Adrenal gland (tissue), 12 donors: ENCODE measurements around the gene ACER3. TPM values are rescaled to one million over a fixed set of nuclear protein-coding genes. Genes with fewer than 3 reads are reported as not detected.

Source experiments
- DNase-seq, 7 donors: peaks; one replicate each; pipeline ENCODE4 v3.0.0-alpha.2; 2019 to 2020
- H3K27ac ChIP-seq, 5 donors: fragments of 200-600 bp; sonication (generic) in 4 of 5; 1 replicate in 3 of 5; 2 replicates in 2 of 5; pipeline versions ENCODE4 v1.5.1 to v1.8.0; 2016 to 2020; ENCODE audit warnings: mild to moderate bottlenecking in 1 of 5
- H3K27me3 ChIP-seq: fragments of 200-600 bp; 2 replicates; pipeline ENCODE4 v1.8.0; 2021
- H3K36me3 ChIP-seq, 2 donors: fragments of 200-600 bp; replicated peaks in 1 of 2; 1 replicate in 1 of 2; 2 replicates in 1 of 2; pipeline versions ENCODE4 v1.5.1 to v1.8.0; 2018 to 2022
- H3K4me1 ChIP-seq, 2 donors: fragments of 200-600 bp; replicated peaks in 1 of 2; 1 replicate in 1 of 2; 2 replicates in 1 of 2; pipeline versions ENCODE4 v1.5.1 to v1.8.0; 2018 to 2021
- H3K4me3 ChIP-seq, 4 donors: fragments of 200-600 bp; sonication (generic) in 3 of 4; one replicate each; pipeline ENCODE4 v1.5.1; 2016 to 2018
- H3K9me3 ChIP-seq, 3 donors: fragments of 200-600 bp; sonication (generic) in 1 of 3; replicated peaks in 1 of 3; 1 replicate in 2 of 3; 2 replicates in 1 of 3; pipeline versions ENCODE4 v1.5.1 to v1.8.0; 2016 to 2021
- POLR2A ChIP-seq, 2 donors: fragments of 450-650 bp; IDR thresholded peaks; one replicate each; pipeline ENCODE4 v1.6.1; 2017; ENCODE audit warnings: antibody characterized with exemption in 2 of 2, mild to moderate bottlenecking in 2 of 2, moderate library complexity in 1 of 2
- WGBS, 4 donors: extraction: QIAGEN DNeasy Blood & Tissue Kit in 2 of 4; methylation state at CpG; one replicate each; pipeline versions ENCODE4 v1.1.5 to v1.1.7; 2013 to 2017; 5-methylcytosine and 5-hydroxymethylcytosine counted together
- intact Hi-C, 2 donors: fragments of 100-400 bp; cut with DNase I; formaldehyde crosslinking; loops; one replicate each; pipeline versions ENCODE4 v1.14.1 to v1.15.0; 2022 to 2023
- polyA plus RNA-seq, 3 donors: library from polyadenylated mRNA; stranded (reverse); fragments of 200-250 nt in 2 of 3; fragments of 350-450 nt in 1 of 3; fragmentation: Illumina TruSeq in 1 of 3; extraction: RNeasy Lipid Tissue Mini Kit (QIAGEN cat#74804) in 1 of 3; gene quantifications; one replicate each; pipeline ENCODE4 v1.2.3, GENCODE V29; 2013 to 2014
- total RNA-seq, 9 donors: library from RNA; depleted of rRNA in 4 of 9; stranded (reverse); fragments of >200 nt in 4 of 9; fragments of 120-200 nt in 1 of 9; fragmentation: NEBNext Ultra II Directional in 1 of 9; extraction: Animal tissue kit (Norgen Biotek cat#: 25700) in 1 of 9; gene quantifications; one replicate each; pipeline versions ENCODE4 v1.1.0 to v1.2.4, GENCODE V29; 2013 to 2023
- TF ChIP-seq, protein P1 (sequence below), 6 experiments: fragments of 450-650 bp in 4 of 6; fragments of 200-600 bp in 2 of 6; sonication (generic) in 1 of 6; IDR thresholded peaks; 1 replicate in 5 of 6; 2 replicates in 1 of 6; pipeline versions ENCODE4 v1.5.1 to v1.8.0; 2016 to 2021; ENCODE audit warnings: antibody characterized with exemption in 6 of 6, mild to moderate bottlenecking in 2 of 6, moderate library complexity in 1 of 6
- donor health status: healthy with polysubstance abuse.
- donor health status: Bipolar disorder and iron deficiency.
- donor health status: DM: yes; HTN: yes; CAD: no.
- donor health status: DM: no; HTN: no; CAD: no.
- donor health status: DM: no; HTN: no; CAD: no.
- donor health status: DM: yes; HTN: yes; CAD: no.

Gene ACER3
- total and polyA plus RNA-seq, 12 donors = 4.1 to 22.0 (median 15.3) TPM

DNA sequence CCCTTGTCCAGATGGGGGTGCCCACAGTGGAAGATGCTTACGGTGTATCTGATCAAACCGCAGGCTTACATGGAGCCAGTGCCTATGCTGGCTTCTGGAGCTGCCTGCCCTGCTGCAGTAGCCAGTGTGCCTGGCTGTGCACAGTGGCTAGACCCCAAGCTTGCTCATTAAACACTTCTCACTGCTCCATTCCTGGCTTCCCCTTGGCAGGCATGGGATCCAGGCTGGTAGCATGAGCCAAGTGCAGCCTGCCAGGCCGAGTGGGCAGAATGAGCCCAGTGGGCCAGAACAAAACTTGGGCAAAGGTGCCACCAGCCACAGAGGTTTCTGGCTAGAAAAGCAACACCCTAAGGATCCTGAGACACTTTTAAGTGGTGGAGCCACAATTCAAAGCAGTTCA, 118.1 kb downstream of the ACER3 start:
- H3K27ac ChIP-seq = no peak overlapping the region
- no peaks in the 10 kb centered on the region for H3K4me1 ChIP-seq
- no peaks in the 10 kb centered on the region for H3K27me3 ChIP-seq
- intact Hi-C loops = no loop called here
- no peak for DNase-seq
- H3K9me3 ChIP-seq = no peaks in the 10 kb centered on the region
- no peak for TF ChIP-seq POLR2A (IDR thresholded peaks at IDR 0.05)
- TF ChIP-seq, protein P1, sequence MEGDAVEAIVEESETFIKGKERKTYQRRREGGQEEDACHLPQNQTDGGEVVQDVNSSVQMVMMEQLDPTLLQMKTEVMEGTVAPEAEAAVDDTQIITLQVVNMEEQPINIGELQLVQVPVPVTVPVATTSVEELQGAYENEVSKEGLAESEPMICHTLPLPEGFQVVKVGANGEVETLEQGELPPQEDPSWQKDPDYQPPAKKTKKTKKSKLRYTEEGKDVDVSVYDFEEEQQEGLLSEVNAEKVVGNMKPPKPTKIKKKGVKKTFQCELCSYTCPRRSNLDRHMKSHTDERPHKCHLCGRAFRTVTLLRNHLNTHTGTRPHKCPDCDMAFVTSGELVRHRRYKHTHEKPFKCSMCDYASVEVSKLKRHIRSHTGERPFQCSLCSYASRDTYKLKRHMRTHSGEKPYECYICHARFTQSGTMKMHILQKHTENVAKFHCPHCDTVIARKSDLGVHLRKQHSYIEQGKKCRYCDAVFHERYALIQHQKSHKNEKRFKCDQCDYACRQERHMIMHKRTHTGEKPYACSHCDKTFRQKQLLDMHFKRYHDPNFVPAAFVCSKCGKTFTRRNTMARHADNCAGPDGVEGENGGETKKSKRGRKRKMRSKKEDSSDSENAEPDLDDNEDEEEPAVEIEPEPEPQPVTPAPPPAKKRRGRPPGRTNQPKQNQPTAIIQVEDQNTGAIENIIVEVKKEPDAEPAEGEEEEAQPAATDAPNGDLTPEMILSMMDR (IDR thresholded peaks at IDR 0.05) = no peak
- no peak overlapping the region for H3K4me3 ChIP-seq
- 90 to 100% (median 98%) methylated on average over 1 to 3 of the region's 3 CpGs for WGBS, 4 donors
- H3K36me3 ChIP-seq = no peaks in the 10 kb centered on the region

DNA sequence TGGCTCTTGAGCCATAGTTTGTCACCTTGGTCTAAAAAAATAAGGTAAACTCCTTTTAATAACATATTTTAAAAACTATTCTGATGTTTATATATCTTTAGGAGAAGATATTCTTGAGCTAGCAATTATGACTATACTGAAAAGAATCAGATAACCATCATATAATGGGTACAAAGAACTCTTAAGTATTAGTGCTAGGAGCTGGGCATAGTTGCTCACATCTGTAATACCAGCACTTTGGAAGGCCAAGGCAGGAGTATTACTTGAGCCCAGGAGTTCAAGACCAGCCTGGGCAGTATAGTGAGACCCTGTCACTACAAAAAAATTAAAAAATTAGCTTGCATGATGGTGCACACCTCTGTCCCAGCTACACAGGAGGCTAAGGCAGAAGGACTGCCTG, 119.5 kb downstream of the ACER3 start:
- intact Hi-C loops = no loop called here
- H3K36me3 ChIP-seq = no peaks in the 10 kb centered on the region
- no peaks in the 10 kb centered on the region for H3K27me3 ChIP-seq
- H3K4me1 ChIP-seq = no peaks in the 10 kb centered on the region
- no peak overlapping the region for H3K4me3 ChIP-seq
- DNase-seq = no peak
- no peak for TF ChIP-seq POLR2A (IDR thresholded peaks at IDR 0.05)
- TF ChIP-seq, protein P1 (IDR thresholded peaks at IDR 0.05) = no peak
- no peak overlapping the region for H3K27ac ChIP-seq
- no peaks in the 10 kb centered on the region for H3K9me3 ChIP-seq

DNA sequence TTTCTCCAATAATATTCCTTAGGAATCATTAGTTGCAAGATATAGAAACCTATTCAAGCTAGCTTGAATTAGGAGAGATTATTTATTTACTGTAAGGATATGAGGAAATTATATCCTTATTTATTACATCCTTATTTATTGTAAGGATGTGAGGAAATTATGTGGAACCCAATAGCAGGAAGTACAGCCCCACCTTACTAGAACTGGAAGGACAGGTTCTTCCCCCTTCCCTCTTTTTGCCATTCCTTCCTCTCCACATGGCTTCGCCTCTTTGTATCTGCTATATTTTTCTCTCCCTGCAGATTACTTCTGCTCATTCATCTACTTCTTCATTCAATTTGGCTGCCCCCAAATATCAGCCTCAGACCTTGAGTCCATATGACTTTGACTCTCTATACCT, 124.0 kb downstream of the ACER3 start:
- WGBS, 4 donors = 83 to 97% (median 92%) methylated on average over 1 of the region's 1 CpG

DNA sequence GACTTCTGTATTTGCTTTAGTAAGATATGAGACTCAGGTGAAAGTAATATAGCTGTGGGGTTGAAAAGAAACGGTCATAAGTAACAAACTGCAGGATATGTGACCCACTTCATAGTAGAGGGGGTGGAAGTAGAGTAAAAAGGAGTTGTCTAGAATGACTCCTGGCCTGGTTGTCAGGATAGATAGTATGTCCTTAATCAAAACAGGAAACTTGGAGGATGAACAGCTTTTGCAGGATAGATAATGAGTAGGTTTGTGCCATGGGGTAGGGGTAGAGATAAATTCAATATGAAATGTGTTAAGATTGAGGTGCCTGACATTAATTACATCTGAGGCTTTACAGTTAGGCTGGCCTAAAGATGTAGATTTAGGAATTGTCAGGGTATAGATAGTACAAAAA, 126.5 kb downstream of the ACER3 start:
- no peak overlapping the region for H3K27ac ChIP-seq
- no peak overlapping the region for H3K4me3 ChIP-seq
- H3K36me3 ChIP-seq = no peaks in the 10 kb centered on the region
- H3K4me1 ChIP-seq = no peaks in the 10 kb centered on the region
- WGBS, 4 donors = 73 to 83% (median 78%) methylated on average over 1 of the region's 1 CpG
- intact Hi-C loops = no loop called here
- H3K27me3 ChIP-seq = no peaks in the 10 kb centered on the region
- TF ChIP-seq POLR2A (IDR thresholded peaks at IDR 0.05) = no peak
- TF ChIP-seq, protein P1 (IDR thresholded peaks at IDR 0.05) = no peak
- DNase-seq = no peak
- no peaks in the 10 kb centered on the region for H3K9me3 ChIP-seq

More for the DNA sequence above, 124.0 kb downstream of the ACER3 start:
- no peaks in the 10 kb centered on the region for H3K27me3 ChIP-seq
- H3K36me3 ChIP-seq = no peaks in the 10 kb centered on the region
- H3K27ac ChIP-seq = no peak overlapping the region
- no peak for DNase-seq
- H3K4me3 ChIP-seq = no peak overlapping the region
- intact Hi-C loops = no loop called here
- H3K9me3 ChIP-seq = no peaks in the 10 kb centered on the region
- no peaks in the 10 kb centered on the region for H3K4me1 ChIP-seq
- no peak for TF ChIP-seq POLR2A (IDR thresholded peaks at IDR 0.05)
- TF ChIP-seq, protein P1 (IDR thresholded peaks at IDR 0.05) = no peak
